Measurements from ENCODE around the gene TSPAN5. TPM values are rescaled to one million over a fixed set of nuclear protein-coding genes. Genes with fewer than 3 reads are reported as not detected.
"Not testable (repeated sequence)": the region's sequence is repeated elsewhere in the genome, so short reads cannot be mapped to it uniquely, and the experiment has no call there.

TSPAN5 gene
- total RNA-seq, 4 donors from 2014 or later: 2.1 to 5.8 (median 3.8) TPM

GRCh38 chr4:98539741-98540140 lies 118.7 kb downstream of the TSPAN5 start:
- Histone ChIP-seq H3K4me3 (no peak overlapping the region), H3K27me3 (no peaks in the 10 kb centered on the region), H3K27ac (no peak overlapping the region), H3K9me3 (no peaks in the 10 kb centered on the region), H3K4me1 (no peaks in the 10 kb centered on the region), H3K36me3 (no peaks in the 10 kb centered on the region)
- TF ChIP-seq CTCF (IDR thresholded peaks at IDR 0.05): no peak
- TF ChIP-seq POLR2A (IDR thresholded peaks at IDR 0.05): no peak
- DNase-seq: no peak

- Histone ChIP-seq H3K4me3 (no peak overlapping the region), H3K27me3 (no peaks in the 10 kb centered on the region), H3K27ac (no peak overlapping the region), H3K36me3 (no peaks in the 10 kb centered on the region), H3K9me3 (no peaks in the 10 kb centered on the region), H3K4me1 (no peaks in the 10 kb centered on the region)
- DNase-seq: no peak
- TF ChIP-seq POLR2A (IDR thresholded peaks at IDR 0.05) (no peak), CTCF (IDR thresholded peaks at IDR 0.05) (no peak)
Observed at GRCh38 chr4:98539299-98539698, 119.1 kb downstream of the TSPAN5 start.

GRCh38 chr4:98536631-98537030 lies 121.8 kb downstream of the TSPAN5 start:
- Histone ChIP-seq H3K4me1 (no peaks in the 10 kb centered on the region), H3K27ac (no peak overlapping the region), H3K9me3 (no peaks in the 10 kb centered on the region), H3K4me3 (no peak overlapping the region), H3K27me3 (no peaks in the 10 kb centered on the region), H3K36me3 (no peaks in the 10 kb centered on the region)
- TF ChIP-seq CTCF (IDR thresholded peaks at IDR 0.05) (no peak), POLR2A (IDR thresholded peaks at IDR 0.05) (no peak)
- DNase-seq: no peak

- H3K9me3 ChIP-seq, H3K4me3 ChIP-seq, H3K4me1 ChIP-seq, H3K36me3 ChIP-seq, DNase-seq, H3K27me3 ChIP-seq, H3K27ac ChIP-seq: not testable (repeated sequence)
Observed at GRCh38 chr4:98534146-98534545, 124.3 kb downstream of the TSPAN5 start.

- Histone ChIP-seq H3K4me1 (no peaks in the 10 kb centered on the region), H3K36me3 (no peaks in the 10 kb centered on the region), H3K27ac (no peak overlapping the region), H3K9me3 (no peaks in the 10 kb centered on the region), H3K4me3 (no peak overlapping the region), H3K27me3 (no peaks in the 10 kb centered on the region)
- TF ChIP-seq CTCF (IDR thresholded peaks at IDR 0.05) (no peak), POLR2A (IDR thresholded peaks at IDR 0.05) (no peak)
- no peak for DNase-seq
Observed at GRCh38 chr4:98530572-98530971, 127.8 kb downstream of the TSPAN5 start.

GRCh38 chr4:98529970-98530569 lies 128.3 kb downstream of the TSPAN5 start:
- Histone ChIP-seq H3K36me3 (no peaks in the 10 kb centered on the region), H3K27me3 (no peaks in the 10 kb centered on the region), H3K27ac (no peak overlapping the region), H3K4me1 (no peaks in the 10 kb centered on the region), H3K9me3 (no peaks in the 10 kb centered on the region), H3K4me3 (no peak overlapping the region)
- TF ChIP-seq CTCF (IDR thresholded peaks at IDR 0.05) (no peak), POLR2A (IDR thresholded peaks at IDR 0.05) (no peak)
- no peak for DNase-seq
